ENCODE results near the gene MEGF11.

MEGF11 gene

GRCh38 chr15:65952391-65953053, 301.0 kb downstream of the MEGF11 start:
- TF ChIP-seq CTCF (conservative IDR thresholded peaks at IDR 0.05; ENCODE audit: low read depth, low read length): no peak
- DNase-seq (ENCODE audit: low read depth): no peak

GRCh38 chr15:65951007-65951406, 302.5 kb downstream of the MEGF11 start:
- H3K4me3 ChIP-seq (ENCODE audit: low read length): no peak overlapping the region
- no peak for TF ChIP-seq CTCF (conservative IDR thresholded peaks at IDR 0.05; ENCODE audit: low read depth, low read length)
- DNase-seq (ENCODE audit: low read depth): no peak

More at GRCh38 chr15:65952391-65953053, 301.0 kb downstream of the MEGF11 start:
- no peak overlapping the region for H3K4me3 ChIP-seq (ENCODE audit: low read length)

DNA sequence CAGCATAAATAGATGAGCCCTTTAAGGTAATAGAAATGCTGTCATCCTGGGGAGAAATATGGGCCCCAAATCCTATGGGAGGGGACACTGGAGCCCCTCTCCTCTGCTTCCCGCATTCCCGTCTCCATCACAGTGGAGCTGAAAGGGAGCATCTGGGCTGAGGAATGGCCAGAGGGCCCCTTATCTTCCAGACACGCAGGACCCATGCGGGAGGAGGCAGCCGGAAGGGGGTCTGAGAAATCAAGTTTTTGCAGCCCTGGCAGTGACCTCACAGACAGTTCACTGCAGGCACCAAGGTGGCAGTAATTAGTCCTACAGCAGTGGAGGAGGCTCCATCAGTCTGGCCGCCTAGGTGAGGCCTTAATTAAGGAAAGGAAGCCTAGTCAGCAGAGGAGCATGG, 304.1 kb downstream of the MEGF11 start:
- TF ChIP-seq CTCF (conservative IDR thresholded peaks at IDR 0.05; ENCODE audit: low read depth, low read length): no peak
- H3K4me3 ChIP-seq (ENCODE audit: low read length): no peak overlapping the region
- no peak for DNase-seq (ENCODE audit: low read depth)

- no peak for TF ChIP-seq CTCF (conservative IDR thresholded peaks at IDR 0.05; ENCODE audit: low read depth, low read length)
- H3K4me3 ChIP-seq (ENCODE audit: low read length): no peak overlapping the region
- no peak for DNase-seq (ENCODE audit: low read depth)
These were observed 304.5 kb downstream of the MEGF11 start for GRCh38 chr15:65949011-65949410.

DNA sequence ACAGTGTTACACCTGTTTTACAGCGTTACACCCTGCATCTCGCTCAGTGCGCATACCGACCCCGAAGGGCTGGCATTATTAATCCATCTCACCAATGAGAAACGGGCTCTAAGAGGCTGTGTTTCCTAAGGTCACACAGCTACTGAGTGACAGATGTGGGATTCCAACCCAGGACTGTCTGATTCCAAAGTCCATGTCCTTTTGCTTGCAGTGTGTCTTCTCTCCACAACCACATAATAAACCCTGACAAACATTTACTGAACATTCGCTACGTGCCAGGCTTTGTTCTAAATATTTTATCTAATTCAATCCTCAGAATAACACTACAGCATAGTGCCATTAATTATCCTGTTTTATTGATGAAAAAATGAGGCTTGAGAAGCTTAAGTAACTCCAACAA, 305.2 kb downstream of the MEGF11 start:
- TF ChIP-seq CTCF (conservative IDR thresholded peaks at IDR 0.05; ENCODE audit: low read depth, low read length): no peak
- no peak for DNase-seq (ENCODE audit: low read depth)
- H3K4me3 ChIP-seq (ENCODE audit: low read length): no peak overlapping the region

- no peak for DNase-seq (ENCODE audit: low read depth)
- H3K4me3 ChIP-seq (ENCODE audit: low read length): no peak overlapping the region
- TF ChIP-seq CTCF (conservative IDR thresholded peaks at IDR 0.05; ENCODE audit: low read depth, low read length): no peak
These were observed 306.5 kb downstream of the MEGF11 start for GRCh38 chr15:65947041-65947440.

GRCh38 chr15:65945616-65946015, 307.9 kb downstream of the MEGF11 start:
- no peak for TF ChIP-seq CTCF (conservative IDR thresholded peaks at IDR 0.05; ENCODE audit: low read depth, low read length)
- DNase-seq (ENCODE audit: low read depth): no peak
- H3K4me3 ChIP-seq (ENCODE audit: low read length): no peak overlapping the region

Measured in retinal pigment epithelial cell (primary cell).